NCI-H2227 treated with DMSO at 0.1 percent for 48 hours (cell line): ENCODE data around the gene LRRTM3.
A peak's percentile ranks its signal among the peaks of the same experiment; 100 is the strongest.

Experiments used
- DNase-seq: peaks from one replicate; lab custom pipeline; 2025; lab: John Stamatoyannopoulos, UW

The LRRTM3 gene

DNA sequence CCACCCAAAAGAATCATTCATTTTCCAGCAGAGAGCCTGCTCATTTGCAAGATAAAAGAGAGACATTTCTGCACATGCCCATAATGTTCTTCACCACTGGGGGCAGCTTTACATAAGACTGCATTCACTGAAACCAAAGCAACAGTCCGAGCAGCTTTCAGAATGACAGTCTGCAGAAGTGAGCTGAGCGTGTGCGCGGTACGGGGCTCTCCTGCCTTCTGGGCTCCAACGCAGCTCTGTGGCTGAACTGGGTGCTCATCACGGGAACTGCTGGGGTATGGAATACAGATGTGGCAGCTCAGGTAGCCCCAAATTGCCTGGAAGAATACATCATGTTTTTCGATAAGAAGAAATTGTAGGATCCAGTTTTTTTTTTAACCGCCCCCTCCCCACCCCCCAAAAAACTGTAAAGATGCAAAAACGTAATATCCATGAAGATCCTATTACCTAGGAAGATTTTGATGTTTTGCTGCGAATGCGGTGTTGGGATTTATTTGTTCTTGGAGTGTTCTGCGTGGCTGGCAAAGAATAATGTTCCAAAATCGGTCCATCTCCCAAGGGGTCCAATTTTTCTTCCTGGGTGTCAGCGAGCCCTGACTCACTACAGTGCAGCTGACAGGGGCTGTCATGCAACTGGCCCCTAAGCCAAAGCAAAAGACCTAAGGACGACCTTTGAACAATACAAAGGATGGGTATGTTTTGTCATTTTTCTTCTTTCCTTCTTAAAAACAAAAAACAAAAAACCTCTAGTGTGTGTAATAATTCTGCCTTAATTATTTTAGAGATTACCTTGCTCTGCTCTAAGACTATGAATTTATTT lies at the start of gene LRRTM3:
Gene LRRTM3 (plus strand): TSS at position 141 of the 820 bp plus-strand sequence.
- peak; percentile 71 for DNase-seq

DNA sequence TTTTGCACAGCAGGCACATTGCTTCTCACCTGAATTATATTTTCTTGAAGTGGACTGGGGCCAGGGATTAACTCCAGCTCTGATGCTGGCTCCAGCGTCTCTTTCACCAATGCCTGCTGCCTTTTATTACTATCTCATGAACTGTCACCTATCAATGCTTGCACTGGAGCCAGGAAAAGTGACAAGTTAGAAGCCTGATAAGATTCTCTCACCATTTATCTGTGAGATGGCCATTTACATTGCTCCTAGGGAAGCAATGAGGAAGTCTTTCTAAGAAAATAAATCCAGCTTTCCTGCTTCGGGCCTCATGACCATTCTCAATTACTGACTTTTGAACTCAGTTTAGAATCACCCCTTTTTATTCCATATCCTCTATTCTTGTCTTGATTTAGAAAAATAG lies 48.5 kb upstream of the LRRTM3 start:
- no peak for DNase-seq

DNA sequence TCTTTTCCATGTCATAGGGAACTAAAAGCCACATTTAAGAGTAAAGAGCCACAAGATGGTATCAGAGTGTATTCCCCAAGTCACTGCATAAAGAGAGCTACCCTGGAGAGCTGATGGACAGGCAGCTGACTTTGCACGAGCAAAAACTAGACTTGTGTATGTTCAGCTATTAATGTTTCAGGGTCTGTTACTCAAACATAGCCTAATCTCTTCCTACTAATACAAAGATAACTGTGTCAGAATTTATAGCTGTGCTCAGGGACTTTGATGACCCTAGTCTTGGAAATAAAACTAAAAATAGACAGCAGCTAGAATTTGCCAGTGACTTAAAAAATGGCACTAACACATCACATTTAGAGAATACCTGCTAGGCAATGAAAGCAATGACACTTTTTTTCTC lies 45.5 kb upstream of the LRRTM3 start:
- no peak for DNase-seq

DNA sequence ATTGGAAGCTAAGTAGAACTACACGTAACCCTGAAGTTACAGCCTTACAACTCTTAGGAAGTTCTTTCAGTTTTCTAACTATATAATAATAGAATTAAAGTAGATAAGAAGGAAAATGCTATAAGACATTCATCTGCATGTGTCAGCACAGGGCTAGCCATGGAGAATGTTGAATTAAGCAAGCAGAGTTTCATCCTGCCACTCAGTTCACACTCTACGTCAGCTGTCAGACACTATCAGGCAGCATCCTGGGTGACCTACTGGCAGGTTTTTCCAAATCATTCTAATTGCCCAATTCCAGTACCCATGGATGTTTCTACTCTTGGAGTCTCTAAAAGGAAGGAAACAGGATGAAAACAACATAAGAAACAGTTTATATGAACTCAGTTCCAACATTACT lies 45.0 kb upstream of the LRRTM3 start:
- no peak for DNase-seq

DNA sequence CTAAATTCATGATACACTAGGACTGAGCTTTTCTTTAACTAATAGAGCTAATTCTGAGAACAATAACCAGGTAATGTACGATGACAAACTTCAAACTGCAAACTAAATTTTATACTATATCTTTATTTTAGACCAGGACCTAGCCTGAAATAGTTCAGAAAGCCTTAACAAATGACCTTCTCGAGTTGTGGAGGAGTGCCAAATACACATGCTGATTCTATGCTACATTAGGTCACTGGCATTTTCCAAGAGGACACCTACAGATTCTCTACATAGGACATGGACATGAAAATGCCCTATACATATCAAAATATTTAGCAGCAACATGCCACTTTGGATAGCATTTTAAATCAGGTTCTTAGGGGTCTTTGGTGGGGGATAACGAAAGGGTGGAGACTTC lies 44.0 kb upstream of the LRRTM3 start:
- DNase-seq, result no peak

DNA sequence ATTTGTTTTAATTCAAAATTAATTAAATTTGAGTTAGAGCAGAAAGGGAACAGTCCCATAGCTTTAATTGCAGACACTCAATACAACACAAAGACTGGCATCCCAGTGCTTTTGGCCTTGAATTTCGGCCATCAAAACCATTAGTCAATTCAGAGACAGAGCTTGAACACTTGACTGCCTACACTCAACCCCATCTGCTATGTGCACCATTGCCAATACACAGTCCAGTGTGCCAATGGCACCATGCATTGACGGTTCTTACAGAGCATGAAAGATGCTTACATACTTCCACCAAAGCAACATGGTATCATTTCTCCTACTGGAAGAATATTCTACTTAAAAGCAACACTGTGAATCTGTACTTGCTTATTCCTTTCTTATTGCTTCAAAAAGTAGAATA lies 43.6 kb upstream of the LRRTM3 start:
- DNase-seq, result no peak

DNA sequence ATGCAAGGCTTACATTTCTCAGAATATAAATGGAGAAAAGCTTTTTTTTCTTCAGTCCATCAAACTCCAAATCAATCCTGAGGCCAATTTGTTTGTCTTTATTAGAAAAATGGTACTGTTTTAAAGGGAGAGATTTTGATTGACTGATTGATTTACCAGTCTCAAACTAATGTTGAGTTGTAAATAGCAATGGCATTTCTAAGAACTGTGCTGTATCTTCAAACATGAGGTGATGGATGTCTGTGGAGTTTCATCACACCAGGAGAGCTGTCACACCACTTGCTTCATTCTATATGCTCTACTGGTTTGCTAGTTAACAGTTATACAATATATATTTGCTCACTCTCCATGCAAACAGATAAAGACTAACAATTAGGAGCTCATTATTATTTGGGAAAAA lies 39.0 kb upstream of the LRRTM3 start:
- DNase-seq, result no peak

DNA sequence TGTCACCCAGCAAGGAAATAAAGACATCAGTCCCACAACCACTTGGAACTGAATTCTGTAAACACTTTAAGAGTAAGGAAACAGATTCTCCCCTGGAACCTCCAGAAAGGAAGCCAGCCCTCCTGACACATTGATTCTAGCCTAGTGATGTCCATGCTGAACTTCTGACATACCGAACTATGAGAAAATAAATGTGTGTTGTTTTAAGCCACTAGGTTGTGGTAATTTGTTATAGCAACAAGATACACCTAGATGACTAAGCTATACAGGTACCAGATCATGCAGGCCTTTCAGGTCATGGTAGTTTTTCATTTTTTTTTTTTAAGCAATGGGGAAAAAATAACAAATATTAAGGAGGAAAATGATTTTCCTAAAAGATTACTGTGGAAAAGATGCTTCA lies 37.6 kb upstream of the LRRTM3 start:
- DNase-seq, result no peak

DNA sequence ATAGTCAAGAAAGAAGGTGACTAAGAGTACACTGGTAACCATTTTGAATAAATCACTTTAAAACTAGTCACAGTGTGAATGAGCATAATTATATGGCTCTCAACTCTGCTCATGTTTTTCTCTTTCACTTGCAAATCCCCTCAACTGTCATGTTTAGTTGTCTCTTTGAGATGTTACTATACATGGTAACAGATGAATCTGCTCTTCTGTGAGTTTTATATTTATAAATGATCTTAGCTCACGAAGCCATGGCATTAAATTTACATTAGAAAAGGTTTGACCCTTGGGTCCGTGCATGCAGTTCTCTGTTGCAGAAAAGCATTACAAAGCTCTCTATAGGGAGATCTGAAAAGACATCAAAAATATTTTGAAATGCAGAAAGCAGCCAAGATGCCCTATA lies 33.0 kb upstream of the LRRTM3 start:
- no peak for DNase-seq

DNA sequence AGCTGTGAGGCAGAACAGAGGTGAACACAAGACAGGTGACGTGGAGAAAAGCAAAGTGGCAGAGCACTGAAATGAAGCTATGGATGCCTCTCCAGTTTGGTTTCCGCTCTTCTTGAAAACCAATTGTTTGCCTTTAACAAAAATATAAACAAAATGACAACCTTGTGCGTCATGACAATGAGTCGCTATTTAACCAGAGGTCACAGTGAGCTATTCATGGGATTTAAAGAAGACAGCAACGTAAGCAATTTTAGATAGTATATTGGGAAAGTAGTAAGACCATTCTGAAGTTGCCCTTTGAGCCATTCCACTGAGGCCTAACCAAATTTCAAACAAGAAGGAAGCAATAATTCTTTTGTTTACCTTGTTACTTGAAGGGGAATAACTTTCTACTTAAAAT lies 15.2 kb upstream of the LRRTM3 start:
- no peak for DNase-seq

DNA sequence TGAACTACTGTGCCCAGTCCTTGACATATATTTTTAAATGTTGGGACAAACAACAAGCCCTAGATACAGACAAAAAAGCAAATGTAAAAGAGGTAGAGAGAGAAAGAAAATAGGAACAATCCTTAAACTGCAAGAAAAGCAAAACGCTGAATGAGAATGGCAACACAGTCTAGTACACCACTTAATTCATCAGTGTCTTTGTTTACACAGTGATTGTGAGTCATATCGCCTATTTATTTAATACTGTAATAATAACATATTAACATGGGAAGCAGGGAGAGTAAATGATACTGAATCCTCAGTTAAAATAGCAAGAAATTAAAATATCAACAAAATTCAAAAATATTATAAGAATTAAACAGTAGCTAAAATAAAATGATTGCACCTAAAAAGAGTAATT lies 9.8 kb upstream of the LRRTM3 start:
- no peak for DNase-seq

DNA sequence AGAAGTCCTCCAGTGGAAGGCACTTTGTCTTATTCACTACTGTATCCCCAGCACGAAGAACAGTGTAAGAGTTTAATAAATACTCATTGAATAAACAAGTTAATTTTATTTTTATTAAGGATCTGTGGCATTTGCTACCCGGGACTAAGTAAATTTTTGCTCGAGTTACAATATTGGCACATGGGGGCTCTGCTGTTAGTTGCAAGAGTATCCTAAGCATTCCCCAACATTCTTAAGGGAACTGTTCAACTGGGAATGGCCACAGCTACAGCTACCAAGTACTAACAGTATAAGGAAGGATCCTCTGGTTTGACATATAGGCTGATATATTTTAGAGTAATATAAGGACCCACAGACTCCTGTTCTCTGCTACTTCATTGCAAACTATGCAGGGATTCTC lies 8.7 kb upstream of the LRRTM3 start:
- DNase-seq, result no peak

DNA sequence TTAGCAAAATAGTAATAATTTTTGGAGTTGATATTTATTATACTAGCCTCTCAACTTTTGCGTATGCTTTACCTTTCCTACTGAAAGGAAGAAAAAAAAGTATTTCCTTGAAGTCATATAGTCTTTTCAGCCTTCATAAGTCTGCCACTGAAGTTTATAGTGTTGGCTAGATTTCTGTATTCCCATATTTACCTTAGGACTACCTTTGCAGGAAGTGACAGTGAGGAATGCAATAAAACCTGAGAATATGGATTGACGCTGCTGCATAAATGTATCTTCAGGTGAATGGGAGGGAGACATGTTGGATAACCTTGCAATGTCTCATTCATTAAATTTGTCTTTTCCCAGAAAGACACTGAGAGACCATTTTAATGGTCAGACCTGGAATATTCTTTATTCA lies 6.6 kb upstream of the LRRTM3 start:
- DNase-seq, result no peak

DNA sequence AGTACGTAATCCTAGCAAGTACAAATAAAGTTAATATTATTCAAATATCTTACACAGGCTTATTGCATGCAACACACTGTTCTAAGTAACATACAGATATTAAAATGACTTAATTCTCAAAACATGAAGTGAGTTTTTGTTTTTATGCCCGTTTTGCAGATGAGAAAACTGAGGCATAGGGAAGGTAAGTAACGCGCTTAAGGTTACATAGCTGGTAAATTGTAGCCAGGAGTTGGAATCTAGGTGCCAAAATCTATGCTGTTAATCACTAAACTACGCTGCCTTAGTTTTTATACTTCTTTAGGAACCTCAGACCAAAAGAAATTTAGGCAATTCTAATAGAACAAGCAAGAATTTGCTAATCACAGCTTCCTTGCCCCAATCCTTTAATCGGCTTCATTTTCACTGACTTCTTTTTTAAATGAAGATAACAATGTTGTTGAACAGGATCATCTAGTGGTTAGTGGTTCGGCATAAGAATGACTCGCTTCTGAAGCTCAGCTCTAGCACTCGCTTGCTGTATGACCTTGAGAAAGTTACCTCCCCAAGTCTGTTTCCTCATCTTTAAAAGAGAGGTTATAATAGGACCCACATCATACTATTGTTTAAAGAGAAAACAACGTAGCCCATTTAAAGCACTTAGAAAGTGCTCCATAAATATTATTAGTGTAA lies 1.0 kb upstream of the LRRTM3 start:
- no peak for DNase-seq

DNA sequence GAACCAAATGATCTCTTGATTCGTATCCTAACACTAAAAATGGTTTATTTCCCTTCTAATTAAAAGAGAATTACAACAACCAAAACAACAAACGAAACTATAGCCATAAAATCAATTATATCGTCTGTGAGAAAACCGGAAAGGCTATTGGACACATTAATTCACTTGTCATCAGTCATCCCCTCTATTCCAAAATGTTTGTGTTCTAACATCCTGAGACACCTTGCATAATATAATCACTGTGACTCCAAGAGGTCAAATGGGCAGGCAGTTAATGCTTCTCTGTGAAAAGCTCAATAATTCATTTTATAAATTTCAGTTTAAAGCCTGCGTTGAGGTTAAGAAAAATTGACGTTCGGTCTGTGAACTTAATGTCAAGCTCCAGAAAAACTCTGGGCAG lies 463 bp upstream of the LRRTM3 start:
- DNase-seq, result no peak

DNA sequence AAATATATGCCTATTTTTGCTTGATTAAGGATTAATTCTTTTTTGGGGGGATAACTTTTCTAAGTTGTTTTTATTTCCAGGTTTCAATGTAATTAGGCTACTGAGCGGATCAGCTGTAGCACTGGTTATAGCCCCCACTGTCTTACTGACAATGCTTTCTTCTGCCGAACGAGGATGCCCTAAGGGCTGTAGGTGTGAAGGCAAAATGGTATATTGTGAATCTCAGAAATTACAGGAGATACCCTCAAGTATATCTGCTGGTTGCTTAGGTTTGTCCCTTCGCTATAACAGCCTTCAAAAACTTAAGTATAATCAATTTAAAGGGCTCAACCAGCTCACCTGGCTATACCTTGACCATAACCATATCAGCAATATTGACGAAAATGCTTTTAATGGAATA lies 1.0 kb downstream of the LRRTM3 start:
- DNase-seq, result no peak

DNA sequence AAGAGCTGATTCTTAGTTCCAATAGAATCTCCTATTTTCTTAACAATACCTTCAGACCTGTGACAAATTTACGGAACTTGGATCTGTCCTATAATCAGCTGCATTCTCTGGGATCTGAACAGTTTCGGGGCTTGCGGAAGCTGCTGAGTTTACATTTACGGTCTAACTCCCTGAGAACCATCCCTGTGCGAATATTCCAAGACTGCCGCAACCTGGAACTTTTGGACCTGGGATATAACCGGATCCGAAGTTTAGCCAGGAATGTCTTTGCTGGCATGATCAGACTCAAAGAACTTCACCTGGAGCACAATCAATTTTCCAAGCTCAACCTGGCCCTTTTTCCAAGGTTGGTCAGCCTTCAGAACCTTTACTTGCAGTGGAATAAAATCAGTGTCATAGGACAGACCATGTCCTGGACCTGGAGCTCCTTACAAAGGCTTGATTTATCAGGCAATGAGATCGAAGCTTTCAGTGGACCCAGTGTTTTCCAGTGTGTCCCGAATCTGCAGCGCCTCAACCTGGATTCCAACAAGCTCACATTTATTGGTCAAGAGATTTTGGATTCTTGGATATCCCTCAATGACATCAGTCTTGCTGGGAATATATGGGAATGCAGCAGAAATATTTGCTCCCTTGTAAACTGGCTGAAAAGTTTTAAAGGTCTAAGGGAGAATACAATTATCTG lies 1.6 kb downstream of the LRRTM3 start:
- DNase-seq, result no peak

DNA sequence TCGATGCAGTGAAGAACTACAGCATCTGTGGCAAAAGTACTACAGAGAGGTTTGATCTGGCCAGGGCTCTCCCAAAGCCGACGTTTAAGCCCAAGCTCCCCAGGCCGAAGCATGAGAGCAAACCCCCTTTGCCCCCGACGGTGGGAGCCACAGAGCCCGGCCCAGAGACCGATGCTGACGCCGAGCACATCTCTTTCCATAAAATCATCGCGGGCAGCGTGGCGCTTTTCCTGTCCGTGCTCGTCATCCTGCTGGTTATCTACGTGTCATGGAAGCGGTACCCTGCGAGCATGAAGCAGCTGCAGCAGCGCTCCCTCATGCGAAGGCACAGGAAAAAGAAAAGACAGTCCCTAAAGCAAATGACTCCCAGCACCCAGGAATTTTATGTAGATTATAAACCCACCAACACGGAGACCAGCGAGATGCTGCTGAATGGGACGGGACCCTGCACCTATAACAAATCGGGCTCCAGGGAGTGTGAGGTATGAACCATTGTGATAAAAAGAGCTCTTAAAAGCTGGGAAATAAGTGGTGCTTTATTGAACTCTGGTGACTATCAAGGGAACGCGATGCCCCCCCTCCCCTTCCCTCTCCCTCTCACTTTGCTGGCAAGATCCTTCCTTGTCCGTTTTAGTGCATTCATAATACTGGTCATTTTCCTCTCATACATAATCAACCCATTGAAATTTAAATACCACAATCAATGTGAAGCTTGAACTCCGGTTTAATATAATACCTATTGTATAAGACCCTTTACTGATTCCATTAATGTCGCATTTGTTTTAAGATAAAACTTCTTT lies 2.3 kb downstream of the LRRTM3 start:
- DNase-seq, result peak; percentile 18

DNA sequence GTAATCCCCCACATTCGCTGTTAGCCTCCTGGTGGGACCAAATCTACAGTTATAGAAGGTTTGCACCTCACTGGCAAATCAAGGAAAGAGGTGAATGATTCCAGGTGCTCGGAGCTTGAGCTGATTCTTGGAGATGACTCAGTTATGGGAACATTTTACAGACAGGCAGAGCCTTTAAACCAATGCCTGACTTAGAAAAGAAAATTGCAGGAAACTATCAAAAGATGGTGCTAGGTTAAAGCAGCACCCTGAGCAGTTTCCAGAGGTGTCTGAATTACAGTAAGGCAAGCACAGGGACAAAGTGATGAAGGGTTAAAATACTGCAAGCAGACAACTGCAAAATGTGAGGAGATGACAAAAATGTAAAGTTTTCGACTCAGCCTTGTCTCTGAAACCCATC lies 2.9 kb downstream of the LRRTM3 start:
- DNase-seq, result no peak

DNA sequence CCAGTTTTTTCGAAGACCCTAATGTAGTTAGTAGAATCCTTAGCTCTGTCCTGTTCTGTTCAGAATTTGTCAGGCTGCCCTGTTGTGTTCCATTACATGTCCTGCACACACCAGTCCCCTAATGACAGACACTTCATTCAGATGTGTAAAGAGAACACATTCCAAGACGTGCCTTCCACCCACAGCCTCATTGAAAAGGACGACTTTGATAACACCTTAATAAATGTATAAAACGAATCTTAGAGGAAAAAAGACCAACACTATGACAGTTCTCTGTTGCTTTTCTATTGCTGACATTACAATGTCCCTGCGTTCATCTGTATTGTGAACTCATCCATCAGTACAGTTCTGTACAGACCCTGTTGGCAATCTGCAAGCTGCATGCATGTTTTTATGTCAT lies 3.5 kb downstream of the LRRTM3 start:
- DNase-seq, result no peak

DNA sequence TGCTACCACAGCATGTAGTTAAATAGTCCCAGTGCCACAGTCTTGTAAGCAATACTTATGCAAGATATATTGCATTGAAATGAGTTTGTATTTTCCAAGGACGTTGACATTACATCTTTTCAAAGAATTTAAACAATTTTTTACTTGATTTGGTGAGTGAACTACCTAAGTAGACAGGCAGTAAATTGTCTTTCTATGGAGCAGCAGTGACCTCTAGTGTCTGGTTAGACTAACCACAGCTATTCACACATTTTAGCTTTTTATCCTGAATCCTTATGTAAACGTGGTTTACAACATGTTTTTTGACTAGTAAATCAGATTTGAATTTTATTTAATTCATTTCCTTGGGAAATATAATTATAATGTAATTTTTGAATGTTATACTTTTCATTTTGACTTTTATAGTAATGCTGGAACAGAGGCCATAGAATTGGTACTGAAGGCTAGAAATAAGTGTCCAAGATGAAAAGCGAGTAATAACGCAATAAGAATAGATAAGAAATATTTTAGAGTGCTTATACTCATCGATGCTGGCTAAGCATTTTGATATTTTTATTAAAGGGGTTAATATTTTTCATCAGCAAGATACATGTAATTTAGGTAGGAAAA lies 5.6 kb downstream of the LRRTM3 start:
- DNase-seq, result peak; percentile 63

DNA sequence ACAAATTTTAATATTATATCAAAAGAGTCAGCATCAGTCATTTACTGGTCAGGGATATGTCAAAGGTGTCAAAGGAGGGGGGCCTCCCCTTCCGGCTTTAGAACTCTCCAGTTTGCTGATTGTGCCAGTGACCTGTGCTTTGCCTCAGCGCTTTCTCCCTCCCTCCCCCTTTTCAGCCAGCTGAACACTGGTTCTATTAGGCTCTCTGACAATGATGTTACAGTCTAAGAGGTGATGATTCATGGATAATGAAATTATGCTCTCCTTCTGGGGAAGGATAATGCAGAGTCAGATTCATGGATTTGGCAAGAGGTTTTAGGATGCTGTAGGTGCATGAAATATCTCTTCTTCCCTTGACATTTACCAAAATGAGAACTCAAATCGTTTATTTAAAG lies 6.1 kb downstream of the LRRTM3 start:
- peak; percentile 31 for DNase-seq
